HEK293 (cell line): Measurements from ENCODE around the gene MEGF6.
A peak's percentile ranks its signal among the peaks of the same experiment; 100 is the strongest.

Experiments
- KLF8 ChIP-seq: fragments of 450-650 bp; formaldehyde crosslinking; IDR thresholded peaks from 2 replicates; pipeline ENCODE4 v1.5.1; 2016; ENCODE audit warnings: missing biosample characterization, missing genetic modification characterization
- RBAK ChIP-seq: fragments of 450-650 bp; formaldehyde crosslinking; IDR thresholded peaks from 2 replicates; pipeline ENCODE4 v1.5.1; 2016; ENCODE audit warnings: missing biosample characterization, missing genetic modification characterization
- ZNF239 ChIP-seq: fragments of 450-650 bp; formaldehyde crosslinking; IDR thresholded peaks from 2 replicates; pipeline ENCODE4 v1.5.1; 2016; ENCODE audit warnings: missing biosample characterization, missing genetic modification characterization
- ZNF24 ChIP-seq: fragments of 450-650 bp; formaldehyde crosslinking; IDR thresholded peaks from 2 replicates; pipeline ENCODE4 v1.5.1; 2016; ENCODE audit warnings: missing biosample characterization, missing genetic modification characterization
- ZNF248 ChIP-seq: fragments of 450-650 bp; formaldehyde crosslinking; IDR thresholded peaks from 2 replicates; pipeline ENCODE4 v1.5.1; 2017; ENCODE audit warnings: missing biosample characterization, missing genetic modification characterization
- ZNF311 ChIP-seq: fragments of 450-650 bp; formaldehyde crosslinking; IDR thresholded peaks from 2 replicates; pipeline ENCODE4 v1.5.1; 2017; ENCODE audit warnings: missing biosample characterization, missing genetic modification characterization, borderline replicate concordance
- ZNF561 ChIP-seq: fragments of 450-650 bp; IDR thresholded peaks from 2 replicates; pipeline ENCODE4 v1.5.1; 2018; ENCODE audit warnings: missing biosample characterization, missing genetic modification characterization, borderline replicate concordance
- ZNF776 ChIP-seq: fragments of 450-650 bp; formaldehyde crosslinking; IDR thresholded peaks from 2 replicates; pipeline ENCODE4 v1.5.0; 2017; ENCODE audit warnings: missing biosample characterization, missing genetic modification characterization, borderline replicate concordance
- TF ChIP-seq, protein P1 (sequence below): fragments of 450-650 bp; formaldehyde crosslinking; IDR thresholded peaks from 2 replicates; pipeline ENCODE4 v1.5.1; 2016; ENCODE audit warnings: missing biosample characterization, missing genetic modification characterization
- TF ChIP-seq, protein P2 (sequence below): fragments of 450-650 bp; formaldehyde crosslinking; IDR thresholded peaks from 2 replicates; pipeline ENCODE4 v1.5.1; 2016; ENCODE audit warnings: missing biosample characterization, missing genetic modification characterization
- TF ChIP-seq, protein P3 (sequence below): fragments of 450-650 bp; formaldehyde crosslinking; IDR thresholded peaks from 2 replicates; pipeline ENCODE4 v1.5.1; 2016; ENCODE audit warnings: missing biosample characterization, missing genetic modification characterization
- TF ChIP-seq, protein P4 (sequence below): fragments of 450-650 bp; formaldehyde crosslinking; IDR thresholded peaks from 2 replicates; pipeline ENCODE4 v1.5.1; 2017; ENCODE audit warnings: missing biosample characterization, missing genetic modification characterization

DNA sequence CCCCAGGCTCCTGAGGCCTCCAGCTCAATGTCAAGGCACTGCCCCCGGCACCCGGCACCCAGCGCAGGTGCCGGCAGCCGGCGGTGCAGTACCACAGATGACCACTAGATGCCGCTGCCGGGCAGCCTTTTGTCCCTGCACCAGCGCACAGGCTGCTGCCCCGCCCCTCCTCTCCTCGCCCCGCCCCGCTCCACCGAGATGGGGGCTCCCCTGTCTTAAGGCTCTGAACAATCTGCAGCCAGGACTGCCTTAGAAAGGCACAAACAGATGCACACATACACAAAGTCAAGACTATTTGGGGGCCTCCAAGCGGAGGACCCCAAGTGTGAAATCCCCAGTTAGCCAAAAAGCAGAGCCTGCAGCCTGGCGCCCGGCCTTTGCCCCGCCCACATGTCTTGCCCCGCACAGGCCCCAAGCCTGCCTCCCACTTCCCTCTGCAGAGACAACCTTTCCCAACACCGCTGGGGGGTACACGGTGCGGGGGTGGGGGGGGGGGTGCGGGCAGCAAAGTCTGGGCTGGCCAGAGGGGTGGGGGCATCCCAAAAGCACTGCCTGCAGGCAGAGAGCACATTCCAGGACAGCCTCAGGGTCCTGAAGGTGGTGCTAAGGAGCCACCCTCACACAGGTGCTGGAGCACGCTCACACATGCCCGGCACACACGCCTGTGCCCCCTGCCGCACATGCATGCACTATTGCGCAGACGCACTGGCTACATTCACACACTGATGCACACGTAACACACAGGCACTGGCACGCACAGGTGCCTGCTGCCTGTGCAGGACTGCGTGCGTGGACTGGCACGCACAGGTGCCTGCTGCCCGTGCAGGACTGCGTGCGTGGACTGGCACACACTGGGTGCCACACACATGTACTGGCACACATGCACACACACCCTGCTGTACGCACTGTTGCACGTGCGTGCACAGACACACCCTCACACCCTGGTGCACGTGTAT, 119.7 kb downstream of the MEGF6 start:
- TF ChIP-seq, protein P1, sequence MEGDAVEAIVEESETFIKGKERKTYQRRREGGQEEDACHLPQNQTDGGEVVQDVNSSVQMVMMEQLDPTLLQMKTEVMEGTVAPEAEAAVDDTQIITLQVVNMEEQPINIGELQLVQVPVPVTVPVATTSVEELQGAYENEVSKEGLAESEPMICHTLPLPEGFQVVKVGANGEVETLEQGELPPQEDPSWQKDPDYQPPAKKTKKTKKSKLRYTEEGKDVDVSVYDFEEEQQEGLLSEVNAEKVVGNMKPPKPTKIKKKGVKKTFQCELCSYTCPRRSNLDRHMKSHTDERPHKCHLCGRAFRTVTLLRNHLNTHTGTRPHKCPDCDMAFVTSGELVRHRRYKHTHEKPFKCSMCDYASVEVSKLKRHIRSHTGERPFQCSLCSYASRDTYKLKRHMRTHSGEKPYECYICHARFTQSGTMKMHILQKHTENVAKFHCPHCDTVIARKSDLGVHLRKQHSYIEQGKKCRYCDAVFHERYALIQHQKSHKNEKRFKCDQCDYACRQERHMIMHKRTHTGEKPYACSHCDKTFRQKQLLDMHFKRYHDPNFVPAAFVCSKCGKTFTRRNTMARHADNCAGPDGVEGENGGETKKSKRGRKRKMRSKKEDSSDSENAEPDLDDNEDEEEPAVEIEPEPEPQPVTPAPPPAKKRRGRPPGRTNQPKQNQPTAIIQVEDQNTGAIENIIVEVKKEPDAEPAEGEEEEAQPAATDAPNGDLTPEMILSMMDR (tag by site-specific recombination): peak; percentile 89
- TF ChIP-seq ZNF776 (tag by site-specific recombination) (no peak), ZNF311 (no peak), ZNF24 (tag by site-specific recombination) (no peak), ZNF248 (tag by site-specific recombination) (no peak), ZNF561 (tag by site-specific recombination) (no peak), RBAK (tag by site-specific recombination) (no peak), KLF8 (peak; percentile 68), ZNF239 (no peak)
- TF ChIP-seq, protein P2, sequence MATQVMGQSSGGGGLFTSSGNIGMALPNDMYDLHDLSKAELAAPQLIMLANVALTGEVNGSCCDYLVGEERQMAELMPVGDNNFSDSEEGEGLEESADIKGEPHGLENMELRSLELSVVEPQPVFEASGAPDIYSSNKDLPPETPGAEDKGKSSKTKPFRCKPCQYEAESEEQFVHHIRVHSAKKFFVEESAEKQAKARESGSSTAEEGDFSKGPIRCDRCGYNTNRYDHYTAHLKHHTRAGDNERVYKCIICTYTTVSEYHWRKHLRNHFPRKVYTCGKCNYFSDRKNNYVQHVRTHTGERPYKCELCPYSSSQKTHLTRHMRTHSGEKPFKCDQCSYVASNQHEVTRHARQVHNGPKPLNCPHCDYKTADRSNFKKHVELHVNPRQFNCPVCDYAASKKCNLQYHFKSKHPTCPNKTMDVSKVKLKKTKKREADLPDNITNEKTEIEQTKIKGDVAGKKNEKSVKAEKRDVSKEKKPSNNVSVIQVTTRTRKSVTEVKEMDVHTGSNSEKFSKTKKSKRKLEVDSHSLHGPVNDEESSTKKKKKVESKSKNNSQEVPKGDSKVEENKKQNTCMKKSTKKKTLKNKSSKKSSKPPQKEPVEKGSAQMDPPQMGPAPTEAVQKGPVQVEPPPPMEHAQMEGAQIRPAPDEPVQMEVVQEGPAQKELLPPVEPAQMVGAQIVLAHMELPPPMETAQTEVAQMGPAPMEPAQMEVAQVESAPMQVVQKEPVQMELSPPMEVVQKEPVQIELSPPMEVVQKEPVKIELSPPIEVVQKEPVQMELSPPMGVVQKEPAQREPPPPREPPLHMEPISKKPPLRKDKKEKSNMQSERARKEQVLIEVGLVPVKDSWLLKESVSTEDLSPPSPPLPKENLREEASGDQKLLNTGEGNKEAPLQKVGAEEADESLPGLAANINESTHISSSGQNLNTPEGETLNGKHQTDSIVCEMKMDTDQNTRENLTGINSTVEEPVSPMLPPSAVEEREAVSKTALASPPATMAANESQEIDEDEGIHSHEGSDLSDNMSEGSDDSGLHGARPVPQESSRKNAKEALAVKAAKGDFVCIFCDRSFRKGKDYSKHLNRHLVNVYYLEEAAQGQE (tag by site-specific recombination): no peak
- TF ChIP-seq, protein P3, sequence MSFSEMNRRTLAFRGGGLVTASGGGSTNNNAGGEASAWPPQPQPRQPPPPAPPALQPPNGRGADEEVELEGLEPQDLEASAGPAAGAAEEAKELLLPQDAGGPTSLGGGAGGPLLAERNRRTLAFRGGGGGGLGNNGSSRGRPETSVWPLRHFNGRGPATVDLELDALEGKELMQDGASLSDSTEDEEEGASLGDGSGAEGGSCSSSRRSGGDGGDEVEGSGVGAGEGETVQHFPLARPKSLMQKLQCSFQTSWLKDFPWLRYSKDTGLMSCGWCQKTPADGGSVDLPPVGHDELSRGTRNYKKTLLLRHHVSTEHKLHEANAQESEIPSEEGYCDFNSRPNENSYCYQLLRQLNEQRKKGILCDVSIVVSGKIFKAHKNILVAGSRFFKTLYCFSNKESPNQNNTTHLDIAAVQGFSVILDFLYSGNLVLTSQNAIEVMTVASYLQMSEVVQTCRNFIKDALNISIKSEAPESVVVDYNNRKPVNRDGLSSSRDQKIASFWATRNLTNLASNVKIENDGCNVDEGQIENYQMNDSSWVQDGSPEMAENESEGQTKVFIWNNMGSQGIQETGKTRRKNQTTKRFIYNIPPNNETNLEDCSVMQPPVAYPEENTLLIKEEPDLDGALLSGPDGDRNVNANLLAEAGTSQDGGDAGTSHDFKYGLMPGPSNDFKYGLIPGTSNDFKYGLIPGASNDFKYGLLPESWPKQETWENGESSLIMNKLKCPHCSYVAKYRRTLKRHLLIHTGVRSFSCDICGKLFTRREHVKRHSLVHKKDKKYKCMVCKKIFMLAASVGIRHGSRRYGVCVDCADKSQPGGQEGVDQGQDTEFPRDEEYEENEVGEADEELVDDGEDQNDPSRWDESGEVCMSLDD (tag by site-specific recombination): 0 out of 2 replicates have a peak, but pooled peaks have one; percentile 46
- TF ChIP-seq, protein P4, sequence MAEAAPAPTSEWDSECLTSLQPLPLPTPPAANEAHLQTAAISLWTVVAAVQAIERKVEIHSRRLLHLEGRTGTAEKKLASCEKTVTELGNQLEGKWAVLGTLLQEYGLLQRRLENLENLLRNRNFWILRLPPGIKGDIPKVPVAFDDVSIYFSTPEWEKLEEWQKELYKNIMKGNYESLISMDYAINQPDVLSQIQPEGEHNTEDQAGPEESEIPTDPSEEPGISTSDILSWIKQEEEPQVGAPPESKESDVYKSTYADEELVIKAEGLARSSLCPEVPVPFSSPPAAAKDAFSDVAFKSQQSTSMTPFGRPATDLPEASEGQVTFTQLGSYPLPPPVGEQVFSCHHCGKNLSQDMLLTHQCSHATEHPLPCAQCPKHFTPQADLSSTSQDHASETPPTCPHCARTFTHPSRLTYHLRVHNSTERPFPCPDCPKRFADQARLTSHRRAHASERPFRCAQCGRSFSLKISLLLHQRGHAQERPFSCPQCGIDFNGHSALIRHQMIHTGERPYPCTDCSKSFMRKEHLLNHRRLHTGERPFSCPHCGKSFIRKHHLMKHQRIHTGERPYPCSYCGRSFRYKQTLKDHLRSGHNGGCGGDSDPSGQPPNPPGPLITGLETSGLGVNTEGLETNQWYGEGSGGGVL (tag by site-specific recombination): no peak
